ENCODE measurements around the gene RNF20.

GRCh38 chr9:101495810-101496209, 37.8 kb upstream of the RNF20 start:
- TF ChIP-seq POLR2A (IDR thresholded peaks at IDR 0.05) (no peak), CTCF (IDR thresholded peaks at IDR 0.05) (no peak), EP300 (IDR thresholded peaks at IDR 0.05) (no peak)

Data from ovary (tissue), 3 donors.